HG03457 (cell line): ENCODE results near the gene MTHFD1L.
"Not testable (repeated sequence)": the region's sequence is repeated elsewhere in the genome, so short reads cannot be mapped to it uniquely, and the experiment has no call there.

Experiments used
- ATAC-seq: cut with Tn5 transposase; IDR thresholded peaks from one replicate; pipeline ENCODE4 v1.9.1; 2021; ENCODE audit warnings: moderate number of reproducible peaks; ENCODE audit not compliant: unreplicated experiment

MTHFD1L gene

DNA sequence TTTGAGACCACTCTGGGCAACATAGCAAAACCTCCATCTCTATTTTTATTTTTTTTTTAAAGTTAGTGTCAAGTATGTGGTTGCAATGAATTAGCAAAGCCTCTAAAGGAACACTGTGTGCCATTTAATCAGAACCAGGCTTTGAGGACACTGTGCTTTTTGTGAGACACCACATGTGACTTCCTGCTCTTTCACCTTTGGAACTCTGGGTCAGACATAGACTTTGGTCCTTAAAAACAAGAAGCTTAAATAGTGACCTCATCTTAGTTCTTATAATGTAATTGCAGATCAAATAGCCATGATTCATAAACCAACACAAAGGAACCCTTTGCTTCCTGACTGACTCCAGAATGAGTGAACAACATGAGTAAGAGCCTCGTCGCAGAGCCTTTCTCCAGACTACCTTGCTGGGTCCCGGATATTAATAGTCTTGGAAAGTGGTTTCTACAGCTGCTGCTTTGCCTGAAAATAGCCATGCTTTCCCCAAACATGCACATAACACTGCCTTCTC lies 170.8 kb downstream of the MTHFD1L start:
- not testable (repeated sequence) for ATAC-seq

DNA sequence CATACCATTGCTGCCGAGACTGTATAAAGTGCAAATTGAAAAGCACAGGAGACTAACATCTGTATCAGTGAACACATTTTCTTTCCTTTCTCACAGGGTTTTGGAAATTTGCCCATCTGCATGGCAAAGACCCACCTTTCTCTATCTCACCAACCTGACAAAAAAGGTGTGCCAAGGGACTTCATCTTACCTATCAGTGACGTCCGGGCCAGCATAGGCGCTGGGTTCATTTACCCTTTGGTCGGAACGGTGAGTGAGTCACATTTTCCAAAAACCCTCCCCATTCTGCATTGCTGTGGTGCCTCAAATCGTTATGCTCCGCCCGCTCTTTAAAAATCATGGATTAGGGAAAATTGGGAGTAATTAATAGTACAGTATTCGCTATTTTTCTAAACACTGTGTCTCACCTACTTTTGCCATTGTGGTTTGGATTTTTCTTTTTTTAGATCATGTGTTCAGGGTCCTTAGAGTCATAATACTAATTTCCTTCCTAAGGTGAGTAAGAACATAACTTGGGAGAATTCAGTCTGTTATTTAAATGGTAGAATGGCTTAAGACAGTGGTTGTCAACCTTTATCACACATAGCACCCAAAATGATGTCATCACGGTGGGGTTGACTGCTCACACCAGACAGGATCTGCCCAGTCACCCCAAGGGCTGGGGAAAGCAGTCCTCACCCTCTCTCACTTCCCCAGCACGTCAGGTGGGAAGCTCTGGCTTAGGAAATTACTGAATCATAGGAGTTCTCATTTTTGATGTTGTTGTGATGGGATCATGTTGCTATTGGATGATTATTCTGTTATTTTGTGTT lies 171.6 kb downstream of the MTHFD1L start:
- ATAC-seq: no peak

DNA sequence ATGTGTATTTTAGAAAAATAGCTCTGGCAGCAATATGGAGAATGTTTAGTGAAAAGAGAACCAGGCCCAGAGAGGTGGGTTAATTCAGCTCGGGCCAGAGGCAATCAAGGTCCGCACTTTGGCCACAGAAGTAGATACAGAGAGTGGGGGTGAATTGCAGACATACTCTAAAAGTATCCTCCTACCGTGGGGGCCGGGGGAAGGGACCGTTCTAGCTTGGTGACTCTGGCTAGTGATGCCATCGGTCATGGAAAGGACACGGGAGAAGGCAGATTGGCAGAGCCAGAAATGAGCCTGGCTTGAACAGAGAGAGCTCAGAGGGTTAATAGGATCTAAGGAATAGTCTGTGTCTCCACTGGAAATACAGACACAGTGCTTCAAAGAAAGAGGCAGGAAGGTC lies 173.1 kb downstream of the MTHFD1L start:
- ATAC-seq: no peak

DNA sequence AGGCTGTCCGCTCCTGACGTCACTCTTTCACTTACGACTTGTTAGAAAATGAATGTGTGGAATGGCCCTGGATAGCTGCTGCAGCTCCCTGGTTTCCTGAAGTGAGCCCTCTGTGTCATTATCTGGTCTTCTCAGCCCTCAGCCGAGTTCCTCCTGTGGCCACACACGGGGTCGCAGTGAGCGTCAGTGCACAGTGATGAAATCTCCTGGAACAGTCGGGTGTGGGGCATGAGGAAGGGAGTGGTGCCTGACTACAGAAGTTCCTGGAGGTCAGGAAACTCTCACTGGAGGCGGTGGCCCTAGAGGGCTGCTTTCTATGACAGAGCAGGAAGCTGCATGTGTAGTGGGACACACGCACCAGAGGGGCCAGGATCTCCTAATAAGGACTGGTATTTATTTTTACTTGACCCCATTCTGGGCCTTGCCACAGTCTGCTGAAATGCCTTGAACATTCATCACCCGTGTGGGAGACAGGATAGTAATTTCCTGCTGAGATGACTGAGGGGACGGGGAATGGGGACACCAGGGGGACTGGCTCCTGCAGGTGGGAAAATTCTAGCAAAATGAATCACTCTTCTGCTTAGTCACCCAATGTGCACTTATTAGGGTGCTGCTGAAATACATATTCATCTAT lies 175.5 kb downstream of the MTHFD1L start:
- not testable (repeated sequence) for ATAC-seq

DNA sequence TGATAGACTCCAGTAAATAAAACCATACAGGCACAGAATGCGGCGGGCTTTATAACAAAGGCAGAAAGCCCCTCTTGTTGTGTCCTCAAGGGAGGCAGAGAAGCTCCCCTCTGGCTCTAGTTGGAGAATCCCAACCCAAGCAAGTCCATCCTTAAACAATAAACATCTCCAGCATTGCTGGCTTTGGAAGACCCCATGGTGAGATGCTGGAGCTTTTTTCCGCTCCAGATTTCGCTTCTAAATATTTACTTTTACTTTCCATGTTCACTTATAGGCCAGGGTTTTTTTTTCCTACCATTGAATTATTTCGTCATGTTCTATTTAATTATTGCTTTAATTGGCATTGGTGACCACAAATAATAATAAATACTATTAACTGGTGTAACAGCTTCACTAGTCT lies 176.2 kb downstream of the MTHFD1L start:
- ATAC-seq: no peak

DNA sequence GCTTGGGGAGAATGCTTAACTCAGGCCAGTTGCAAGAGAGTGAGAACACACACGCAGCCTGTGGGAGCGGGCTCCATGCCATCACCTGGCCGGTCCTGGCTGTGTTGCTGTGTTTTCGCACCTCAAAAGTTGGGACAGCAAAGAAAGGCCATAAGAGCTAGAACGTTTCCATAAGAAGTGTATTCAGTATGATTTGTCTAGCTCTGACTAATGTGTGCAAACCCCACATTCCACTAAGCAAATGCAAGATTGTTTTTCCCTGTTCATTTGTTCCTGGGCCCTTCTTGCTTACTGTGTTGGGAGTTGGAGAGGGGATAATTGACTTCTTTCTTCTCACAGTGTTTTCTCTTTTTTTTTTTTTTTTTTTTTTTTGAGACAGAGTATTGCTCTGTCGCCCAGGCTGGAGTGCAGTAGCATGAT lies 177.4 kb downstream of the MTHFD1L start:
- ATAC-seq: not testable (repeated sequence)

DNA sequence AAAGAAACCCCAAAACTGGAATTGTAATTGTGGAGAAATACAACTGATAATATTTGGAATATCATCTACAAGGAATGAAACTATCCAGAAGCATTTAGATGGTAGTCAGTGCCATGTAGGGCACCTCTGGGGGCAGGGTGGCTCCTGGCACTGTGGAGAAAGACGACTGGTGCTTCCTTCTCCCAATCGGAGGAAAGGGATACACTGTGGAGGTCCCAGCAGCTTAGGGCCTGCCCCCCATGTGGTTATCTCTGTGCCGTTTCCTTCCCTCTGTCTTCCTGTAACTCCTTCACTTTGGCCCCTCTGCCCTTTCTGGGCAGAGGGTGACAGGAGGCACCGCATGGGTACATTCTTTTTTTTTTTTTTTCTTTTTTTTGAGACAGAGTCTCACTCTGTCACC lies 178.4 kb downstream of the MTHFD1L start:
- no peak for ATAC-seq

DNA sequence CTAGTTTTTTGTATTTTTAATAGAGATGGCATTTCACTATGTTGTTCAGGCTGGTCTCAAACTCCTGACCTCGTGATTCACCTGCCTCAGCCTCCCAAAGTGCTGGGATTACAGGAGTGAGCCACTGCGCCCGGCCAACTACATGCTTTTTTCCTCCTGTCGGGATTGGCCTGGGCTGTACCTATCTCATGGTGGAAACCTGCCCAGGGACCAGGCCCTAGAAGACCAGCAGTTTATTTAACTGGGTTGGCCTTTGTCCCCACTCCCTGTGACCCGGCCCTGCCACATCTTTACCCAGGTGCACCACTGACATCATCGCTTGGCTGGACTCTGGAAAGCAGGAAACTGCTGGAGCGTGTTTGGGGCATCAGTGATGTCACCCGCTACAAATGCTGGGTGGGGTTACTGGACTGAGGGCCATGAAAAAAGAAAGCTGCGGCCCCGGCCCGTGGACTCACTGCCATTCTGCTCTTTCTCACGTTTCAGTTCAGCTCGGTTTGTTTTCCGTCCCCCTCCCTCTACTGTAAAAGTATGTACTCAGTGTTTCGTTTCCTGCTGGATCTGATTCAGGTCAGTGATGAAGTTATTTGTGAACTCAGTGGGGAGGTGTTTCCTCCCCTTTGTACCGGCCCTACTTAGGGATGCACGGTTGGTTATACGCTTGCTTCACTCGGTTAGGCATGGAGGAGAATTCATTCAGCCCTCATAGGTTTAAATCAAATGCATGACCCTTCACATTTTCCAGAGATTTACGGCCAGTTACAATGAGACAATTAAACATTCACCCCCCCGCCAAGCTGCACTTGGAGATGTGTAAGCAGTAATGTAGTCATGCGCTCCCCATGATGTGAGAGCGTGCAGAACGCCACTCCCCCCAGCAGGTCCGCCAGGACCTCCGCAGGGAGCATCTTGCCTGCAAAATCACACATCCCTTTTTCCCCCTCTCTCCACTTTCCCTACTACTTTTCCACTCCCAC lies 179.3 kb downstream of the MTHFD1L start:
- no peak for ATAC-seq

DNA sequence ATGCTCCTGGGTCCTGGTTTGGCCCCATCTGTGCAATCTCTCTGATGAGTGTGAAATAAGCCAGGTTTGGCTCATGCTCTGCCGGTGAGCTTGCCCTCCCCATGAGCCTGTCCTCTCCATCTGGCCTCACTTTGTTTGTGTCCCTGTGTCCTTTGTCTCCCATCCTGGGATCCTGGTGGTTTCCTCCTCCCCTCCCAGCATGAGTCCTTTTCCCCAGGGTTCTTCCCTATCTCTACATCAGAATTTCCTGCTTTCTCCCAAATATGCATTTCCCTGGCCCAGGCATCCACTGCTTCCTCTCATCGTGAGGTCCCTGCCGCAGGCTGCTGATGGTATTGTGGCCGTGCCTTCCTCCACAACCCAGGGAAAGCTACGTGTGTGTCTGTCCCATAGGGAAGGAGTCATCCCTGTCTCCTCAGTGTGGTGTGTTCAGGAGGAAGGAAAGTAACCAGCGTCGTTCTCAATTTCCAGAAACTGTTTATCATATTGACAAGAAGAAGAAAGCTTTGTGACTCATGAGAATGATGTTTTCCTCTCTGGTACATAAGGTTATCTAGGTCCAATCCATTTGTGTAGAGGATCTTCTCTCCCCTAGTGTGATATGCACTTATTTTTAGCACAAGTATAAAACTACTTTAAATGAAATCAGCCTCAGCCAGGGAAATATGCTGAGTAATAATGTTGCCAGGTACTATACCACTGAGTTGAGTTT lies 180.2 kb downstream of the MTHFD1L start:
- ATAC-seq: not testable (repeated sequence)

DNA sequence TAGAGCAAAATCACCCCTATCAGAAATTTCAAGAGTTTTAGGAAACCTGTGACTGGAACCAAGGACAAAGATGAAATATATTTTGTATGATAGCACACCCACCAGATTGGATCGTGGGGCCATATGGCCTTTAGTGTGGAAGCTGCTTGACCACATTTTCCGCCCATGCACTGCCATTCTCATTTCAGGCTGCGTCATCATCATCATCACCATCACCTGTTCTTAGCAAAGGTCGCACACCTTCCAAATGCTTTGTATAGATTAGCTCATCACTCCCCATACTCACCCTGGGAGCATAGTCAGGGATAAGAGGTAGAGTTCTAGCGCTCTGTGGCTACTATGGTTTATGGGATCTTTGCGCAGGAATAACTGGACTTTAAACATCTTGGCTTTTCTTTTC lies 185.7 kb downstream of the MTHFD1L start:
- no peak for ATAC-seq

DNA sequence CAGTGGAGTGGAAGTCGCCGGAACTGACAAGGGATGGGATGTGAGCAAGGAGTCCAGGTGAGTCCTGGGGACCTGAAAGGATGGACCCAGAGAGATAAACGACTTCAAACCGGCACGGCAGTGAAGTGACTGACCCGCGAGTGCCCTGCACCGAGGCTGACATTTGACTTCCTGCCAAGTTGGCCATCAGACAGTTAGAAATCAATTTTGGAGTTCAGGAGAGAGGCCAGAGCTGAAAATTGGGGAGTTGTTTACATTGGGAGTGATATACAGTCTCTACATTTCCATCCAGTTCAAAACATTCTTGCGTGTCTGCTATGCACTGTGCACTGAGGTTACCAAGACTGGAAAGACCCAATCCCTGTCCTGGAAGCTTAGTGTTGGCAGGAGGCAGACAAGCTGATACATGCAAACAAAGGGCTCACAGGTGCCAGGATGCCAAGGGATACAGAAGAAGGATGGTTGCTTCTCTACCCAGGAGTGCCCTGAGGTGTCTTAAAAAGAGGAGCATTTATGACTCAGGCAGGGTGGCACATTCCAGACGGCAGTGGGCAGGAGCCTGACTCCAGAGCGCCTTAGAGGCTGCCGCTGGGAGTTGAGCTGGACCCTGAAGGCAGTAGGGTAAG lies 186.6 kb downstream of the MTHFD1L start:
- ATAC-seq: no peak

DNA sequence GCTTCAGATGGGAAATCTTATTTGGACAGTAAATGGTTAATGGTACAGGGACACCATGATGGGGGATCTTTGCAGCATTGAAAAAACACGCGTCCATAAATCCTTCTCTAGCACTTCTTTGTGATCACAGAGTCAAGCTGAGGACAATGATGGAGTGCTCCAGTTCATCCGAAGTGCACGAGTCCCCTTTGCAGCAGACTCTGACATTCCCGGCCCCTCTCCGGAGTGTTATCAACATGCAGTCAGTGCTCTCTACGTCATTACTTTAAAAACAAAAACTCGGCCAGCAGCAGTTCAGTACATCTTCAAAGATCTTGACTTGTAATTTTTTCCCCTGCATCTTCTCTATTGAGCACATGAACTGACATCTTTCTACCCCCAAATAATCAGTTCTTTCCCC lies 188.8 kb downstream of the MTHFD1L start:
- ATAC-seq: no peak

DNA sequence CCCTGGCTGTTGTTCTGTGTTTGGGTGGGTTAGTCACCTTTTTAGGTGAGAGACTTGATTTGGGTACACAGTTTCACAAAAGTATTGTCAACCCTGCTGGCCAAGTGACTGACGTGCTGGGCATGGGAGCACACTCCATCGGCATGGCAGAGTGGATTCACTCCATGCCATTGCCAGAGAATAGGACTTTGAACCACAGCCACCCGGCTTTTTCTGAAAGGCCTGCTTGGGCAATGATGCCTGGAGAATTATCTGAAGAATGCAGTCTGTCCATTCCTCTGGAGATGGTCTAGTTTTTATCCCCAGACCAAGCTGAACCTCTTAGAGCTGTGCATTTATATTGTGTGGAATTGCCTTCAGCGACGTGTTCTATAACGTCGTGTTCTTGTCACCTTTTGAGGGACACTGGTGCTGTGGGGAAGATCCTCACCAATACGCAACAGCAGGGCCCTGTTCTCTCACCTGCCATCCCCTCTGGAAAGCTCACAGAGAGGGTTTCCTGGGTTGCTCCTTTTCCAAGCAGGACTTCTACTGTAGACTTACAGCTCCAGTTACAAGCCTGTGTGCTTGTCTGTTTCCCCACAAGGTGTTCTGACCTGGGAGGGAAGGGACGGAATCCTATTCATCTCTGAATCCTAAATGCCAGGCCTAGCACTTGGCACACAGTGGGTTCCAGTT lies 190.9 kb downstream of the MTHFD1L start:
- no peak for ATAC-seq

DNA sequence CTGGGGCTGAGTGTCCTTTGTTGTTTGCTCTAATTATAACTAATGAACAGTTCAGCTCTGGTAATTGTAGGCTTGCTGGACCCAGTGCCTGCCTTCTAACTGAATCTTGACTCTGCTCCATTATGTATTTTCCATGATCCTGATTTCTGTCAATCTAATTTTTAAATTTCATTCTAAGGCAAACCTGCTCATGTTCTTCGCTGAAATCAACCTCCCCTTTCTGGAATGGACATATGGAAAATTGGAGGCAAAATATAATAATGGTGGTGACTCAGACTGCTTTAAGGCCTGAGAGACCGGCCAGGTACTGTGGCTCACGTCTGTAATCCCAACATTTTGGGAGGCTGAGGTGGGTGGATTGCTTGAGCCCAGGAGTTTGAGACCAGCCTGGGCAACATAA lies 191.6 kb downstream of the MTHFD1L start:
- no peak for ATAC-seq

DNA sequence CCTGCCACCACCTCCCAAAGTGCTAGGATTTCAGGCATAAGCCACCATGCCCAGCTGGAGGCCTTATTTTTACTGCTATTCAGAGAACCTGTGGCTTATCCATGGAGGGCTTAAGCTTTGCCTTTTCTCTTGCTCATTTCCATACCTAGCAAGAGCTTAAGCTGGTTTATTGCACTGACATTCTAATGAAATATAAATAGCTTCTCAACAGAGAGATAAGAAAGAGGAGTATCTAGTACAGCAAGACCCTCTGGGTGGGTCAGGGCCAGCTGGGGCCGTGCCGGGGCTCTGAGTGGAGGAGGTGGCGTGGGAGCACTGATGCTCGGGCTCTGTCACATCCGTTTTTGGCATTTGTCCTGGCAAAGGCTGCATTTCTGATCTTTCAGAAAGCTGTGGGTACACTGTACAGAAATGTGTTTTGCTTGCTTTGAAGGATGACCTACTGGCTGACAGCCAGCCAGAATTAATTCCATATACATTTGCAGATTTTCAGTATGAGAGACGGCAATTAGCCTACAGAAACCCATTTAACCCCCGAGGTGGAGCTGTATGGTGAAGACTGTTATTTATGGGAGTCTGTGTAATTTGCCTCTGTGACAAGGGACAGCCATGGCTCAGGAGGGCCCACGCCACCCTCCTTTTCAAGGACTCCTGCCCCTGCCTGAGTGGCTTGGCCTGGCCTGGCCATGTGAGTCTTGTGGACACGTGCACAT lies 192.7 kb downstream of the MTHFD1L start:
- no peak for ATAC-seq

DNA sequence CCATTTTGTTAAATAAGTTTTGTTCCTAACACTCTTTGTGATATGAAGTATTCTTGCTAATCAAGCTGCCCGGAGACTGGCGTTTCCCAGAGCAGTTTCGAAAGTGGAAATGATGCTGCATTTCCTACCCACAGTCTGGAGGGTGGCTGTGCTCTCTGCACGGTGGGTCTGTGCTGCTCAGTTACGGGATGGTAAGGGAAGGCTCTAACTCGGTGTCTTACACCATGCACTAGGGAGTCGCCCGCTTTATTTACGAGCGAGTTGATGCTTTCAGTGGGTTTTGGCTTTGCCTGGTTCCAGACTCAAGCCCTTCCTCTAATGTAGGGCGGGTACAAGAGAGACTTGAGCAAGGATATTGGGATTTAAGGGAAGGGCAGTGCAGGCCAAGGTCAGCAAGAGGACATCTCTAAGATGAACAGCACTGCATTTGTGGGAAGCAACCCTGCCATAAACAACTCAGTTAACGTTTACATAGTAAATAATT lies 194.2 kb downstream of the MTHFD1L start:
- no peak for ATAC-seq

DNA sequence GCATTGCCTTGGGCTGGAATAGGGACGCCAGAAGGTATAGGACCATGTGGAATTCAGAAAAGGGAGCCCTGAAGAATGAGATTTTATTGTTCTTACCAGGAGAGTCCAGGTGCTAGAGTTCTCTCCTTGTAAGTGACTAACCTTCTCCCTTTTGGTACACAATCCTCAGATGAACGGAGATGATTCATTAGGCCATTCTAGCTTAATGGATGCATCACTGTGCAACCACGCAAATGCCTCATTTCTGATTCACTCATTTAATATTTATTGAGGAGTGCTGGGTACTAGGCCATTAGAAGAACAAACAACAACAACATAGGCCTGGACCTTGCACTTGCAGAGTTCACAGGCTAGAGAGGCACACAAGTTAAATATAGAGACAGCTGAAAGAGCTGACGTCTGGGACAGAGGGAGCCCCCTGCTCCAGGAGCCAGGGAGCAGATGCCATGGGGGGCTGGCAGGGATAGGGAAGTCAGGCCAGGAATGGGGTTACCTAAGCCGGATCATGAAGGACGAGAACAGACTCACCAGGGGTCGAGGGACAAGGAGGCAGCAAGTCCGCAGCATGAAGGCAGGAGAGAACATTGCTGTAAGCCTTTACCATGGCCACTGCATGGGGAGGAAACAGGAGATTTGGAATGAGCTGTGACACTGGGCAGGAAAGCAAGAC lies 194.7 kb downstream of the MTHFD1L start:
- ATAC-seq: no peak
